GM21529 (cell line): Measurements from ENCODE around the gene CFAP251.

Experiments used
- ATAC-seq: cut with Tn5 transposase; IDR thresholded peaks from one replicate; pipeline ENCODE4 v1.9.1; 2021; ENCODE audit not compliant: unreplicated experiment

Gene CFAP251

GRCh38 chr12:121946313-121947025 is 28.1 kb downstream of the CFAP251 start:
- no peak for ATAC-seq

- no peak for ATAC-seq
Measured at GRCh38 chr12:121947981-121948380, 29.6 kb downstream of the CFAP251 start.

- no peak for ATAC-seq
Measured at GRCh38 chr12:121949648-121950397, 31.4 kb downstream of the CFAP251 start.

- ATAC-seq, result no peak
Measured at GRCh38 chr12:121953117-121953692, 34.8 kb downstream of the CFAP251 start.

- no peak for ATAC-seq
Measured at GRCh38 chr12:121953695-121954094, 35.3 kb downstream of the CFAP251 start.

GRCh38 chr12:121955258-121956237 is 37.2 kb downstream of the CFAP251 start:
- no peak for ATAC-seq

GRCh38 chr12:121957861-121958515 is 39.6 kb downstream of the CFAP251 start:
- no peak for ATAC-seq

GRCh38 chr12:121958541-121959240 is 40.3 kb downstream of the CFAP251 start:
- no peak for ATAC-seq

- ATAC-seq, result no peak
Measured at GRCh38 chr12:121960541-121960940, 42.1 kb downstream of the CFAP251 start.

GRCh38 chr12:121961195-121961879 is 42.9 kb downstream of the CFAP251 start:
- ATAC-seq, result no peak

GRCh38 chr12:121963341-121964018 is 45.1 kb downstream of the CFAP251 start:
- no peak for ATAC-seq

GRCh38 chr12:121964813-121965643 is 46.6 kb downstream of the CFAP251 start:
- no peak for ATAC-seq

GRCh38 chr12:121966959-121967358 is 48.6 kb downstream of the CFAP251 start:
- no peak for ATAC-seq

- no peak for ATAC-seq
Measured at GRCh38 chr12:121968876-121969275, 50.5 kb downstream of the CFAP251 start.

- no peak for ATAC-seq
Measured at GRCh38 chr12:121969726-121970125, 51.3 kb downstream of the CFAP251 start.

GRCh38 chr12:121970581-121971300 is 52.3 kb downstream of the CFAP251 start:
- ATAC-seq, result no peak
